ENCODE results near the gene HDHD2.
"Not testable (repeated sequence)": the region's sequence is repeated elsewhere in the genome, so short reads cannot be mapped to it uniquely, and the experiment has no call there.

HDHD2 gene

DNA sequence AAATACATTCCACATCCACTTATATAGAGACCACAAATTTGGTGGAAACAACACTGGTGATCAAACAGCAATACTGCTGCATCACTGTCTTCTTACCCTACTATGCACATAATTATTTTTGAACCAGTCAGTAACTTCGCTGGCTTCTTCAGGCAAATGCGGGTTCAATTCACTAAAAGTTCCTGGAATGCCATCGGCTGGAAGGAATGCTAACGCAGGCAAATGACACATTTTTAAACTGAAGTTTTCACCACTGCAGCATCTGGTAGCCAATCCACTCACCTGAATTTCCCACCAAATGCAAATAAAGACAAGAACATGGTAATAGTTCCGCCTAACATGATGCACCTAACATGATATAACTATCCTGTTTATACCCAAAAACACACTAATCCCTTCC is 10.0 kb upstream of the HDHD2 start:
- Histone ChIP-seq H3K27me3 (no peaks in the 10 kb centered on the region), H3K9me3 (replicated peaks in 1 of 11) (no peaks in the 10 kb centered on the region), H3K27ac (no peak overlapping the region), H3K4me3 (no peak overlapping the region), H3K36me3 (peaks cover 19 to 66% (median 40%) of the 10 kb centered on the region in 11 experiments; a peak in 19 of 22 replicates), H3K4me2 (no peak overlapping the region), H4K20me1 (peaks cover 15 to 81% (median 67%) of the 10 kb centered on the region in 11 experiments; a peak in 18 of 22 replicates), H3K4me1 (peaks cover 0 to 5% (median 0%) of the 10 kb centered on the region in 10 experiments; a peak in 1 of 20 replicates), H3K9ac (no peak overlapping the region)
- TF ChIP-seq Cebpa-rat (IDR thresholded peaks at IDR 0.05), result no peak

- H3K27me3 ChIP-seq; H3K4me3 ChIP-seq; H3K9ac ChIP-seq; H3K27ac ChIP-seq; H3K4me2 ChIP-seq; H3K9me3 ChIP-seq (replicated peaks in 1 of 11); H3K4me1 ChIP-seq: not testable (repeated sequence)
- Histone ChIP-seq H3K36me3 (peaks cover 32 to 76% (median 49%) of the 10 kb centered on the region in 11 experiments), H4K20me1 (peaks cover 7 to 63% (median 50%) of the 10 kb centered on the region in 11 experiments; a peak in 19 of 22 replicates)
Measured at GRCh38 chr18:47158404-47158803, 8.1 kb upstream of the HDHD2 start.

GRCh38 chr18:47151439-47151838 is 1.1 kb upstream of the HDHD2 start:
- Histone ChIP-seq H4K20me1 (peaks cover 0 to 7% (median 0%) of the 10 kb centered on the region in 11 experiments; a peak in 5 of 22 replicates), H3K4me3 (peak overlapping the region in 8 of 10 experiments; percentile 68 to 87 (median 78); a peak in 9 of 20 replicates), H3K9me3 (replicated peaks in 1 of 11) (no peaks in the 10 kb centered on the region), H3K9ac (peak overlapping the region in 7 of 11 experiments; percentile 79 to 90 (median 84); a peak in 8 of 22 replicates), H3K36me3 (peaks cover 20 to 47% (median 27%) of the 10 kb centered on the region in 11 experiments), H3K27ac (peak overlapping the region in 7 of 11 experiments; percentile 73 to 85 (median 80); a peak in 6 of 22 replicates), H3K4me1 (peaks cover 20 to 30% (median 25%) of the 10 kb centered on the region in 10 experiments), H3K4me2 (peak overlapping the region; percentile 87 to 98 (median 92)), H3K27me3 (no peaks in the 10 kb centered on the region)
- TF ChIP-seq Cebpa-rat (IDR thresholded peaks at IDR 0.05), result no peak

GRCh38 chr18:47150824-47151366 is 595 bp upstream of the HDHD2 start:
- no peak for TF ChIP-seq Cebpa-rat (IDR thresholded peaks at IDR 0.05)
- Histone ChIP-seq H3K36me3 (peaks cover 17 to 47% (median 28%) of the 10 kb centered on the region in 11 experiments), H3K4me3 (peak overlapping the region; percentile 68 to 87 (median 78)), H4K20me1 (peaks cover 0 to 12% (median 0%) of the 10 kb centered on the region in 11 experiments; a peak in 7 of 22 replicates), H3K4me1 (peaks cover 20 to 30% (median 25%) of the 10 kb centered on the region in 10 experiments), H3K4me2 (peak overlapping the region; percentile 87 to 98 (median 92)), H3K27me3 (no peaks in the 10 kb centered on the region), H3K9ac (peak overlapping the region; percentile 75 to 90 (median 84)), H3K27ac (peak overlapping the region; percentile 73 to 86 (median 80)), H3K9me3 (replicated peaks in 1 of 11) (0 out of 22 replicates have a peak, but pooled peaks cover 0 to 1% (median 0%) of the 10 kb centered on the region in 11 experiments)

DNA sequence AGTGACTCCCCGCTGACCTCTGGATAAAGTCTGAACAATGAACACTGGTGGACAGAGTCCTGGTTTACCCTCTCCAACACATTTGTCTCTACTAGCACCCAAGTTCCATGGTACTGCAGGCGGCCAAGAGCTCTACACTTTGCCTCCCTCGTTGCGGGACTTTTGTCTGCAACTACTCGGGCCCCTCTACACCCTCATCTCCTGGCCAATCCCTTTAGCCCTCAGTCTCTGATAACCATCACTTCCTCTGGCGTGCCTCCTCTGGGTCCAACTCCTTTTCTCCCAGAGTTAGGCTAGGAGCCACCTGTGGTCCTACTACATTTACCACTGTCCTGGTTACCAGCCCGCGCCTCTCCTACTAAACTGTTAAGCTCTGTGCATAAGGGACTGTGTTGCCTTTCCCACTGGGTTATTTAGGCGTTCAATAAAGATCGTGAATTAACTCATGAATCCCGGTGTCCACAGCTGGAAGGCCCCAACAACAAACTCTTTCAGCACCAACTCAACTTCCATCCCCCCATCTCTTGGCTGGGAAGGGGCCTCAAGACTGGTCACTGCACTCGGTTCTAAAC is 757 bp downstream of the HDHD2 start:
- Histone ChIP-seq H3K9me3 (replicated peaks in 1 of 11) (0 out of 22 replicates have a peak, but pooled peaks cover 0 to 3% (median 0%) of the 10 kb centered on the region in 11 experiments), H4K20me1 (peaks cover 0 to 20% (median 7%) of the 10 kb centered on the region in 11 experiments; a peak in 11 of 22 replicates), H3K4me1 (peaks cover 20 to 30% (median 25%) of the 10 kb centered on the region in 10 experiments), H3K36me3 (peaks cover 12 to 47% (median 20%) of the 10 kb centered on the region in 11 experiments), H3K4me2 (peak overlapping the region; percentile 87 to 98 (median 92)), H3K27ac (peak overlapping the region; percentile 73 to 86 (median 80)), H3K4me3 (peak overlapping the region; percentile 68 to 87 (median 78)), H3K9ac (peak overlapping the region; percentile 75 to 90 (median 84)), H3K27me3 (no peaks in the 10 kb centered on the region)
- no peak for TF ChIP-seq Cebpa-rat (IDR thresholded peaks at IDR 0.05)

- Histone ChIP-seq H3K4me1 (peaks cover 13 to 28% (median 23%) of the 10 kb centered on the region in 10 experiments), H3K36me3 (peaks cover 0 to 44% (median 15%) of the 10 kb centered on the region in 11 experiments; a peak in 16 of 22 replicates), H4K20me1 (peaks cover 0 to 34% (median 13%) of the 10 kb centered on the region in 11 experiments; a peak in 11 of 22 replicates), H3K4me2 (no peak overlapping the region), H3K27ac (no peak overlapping the region), H3K9me3 (replicated peaks in 1 of 11) (0 out of 22 replicates have a peak, but pooled peaks cover 0 to 3% (median 0%) of the 10 kb centered on the region in 11 experiments), H3K4me3 (no peak overlapping the region), H3K27me3 (no peaks in the 10 kb centered on the region), H3K9ac (no peak overlapping the region)
- TF ChIP-seq Cebpa-rat (IDR thresholded peaks at IDR 0.05), result no peak
Measured at GRCh38 chr18:47146206-47146605, 4.1 kb downstream of the HDHD2 start.

DNA sequence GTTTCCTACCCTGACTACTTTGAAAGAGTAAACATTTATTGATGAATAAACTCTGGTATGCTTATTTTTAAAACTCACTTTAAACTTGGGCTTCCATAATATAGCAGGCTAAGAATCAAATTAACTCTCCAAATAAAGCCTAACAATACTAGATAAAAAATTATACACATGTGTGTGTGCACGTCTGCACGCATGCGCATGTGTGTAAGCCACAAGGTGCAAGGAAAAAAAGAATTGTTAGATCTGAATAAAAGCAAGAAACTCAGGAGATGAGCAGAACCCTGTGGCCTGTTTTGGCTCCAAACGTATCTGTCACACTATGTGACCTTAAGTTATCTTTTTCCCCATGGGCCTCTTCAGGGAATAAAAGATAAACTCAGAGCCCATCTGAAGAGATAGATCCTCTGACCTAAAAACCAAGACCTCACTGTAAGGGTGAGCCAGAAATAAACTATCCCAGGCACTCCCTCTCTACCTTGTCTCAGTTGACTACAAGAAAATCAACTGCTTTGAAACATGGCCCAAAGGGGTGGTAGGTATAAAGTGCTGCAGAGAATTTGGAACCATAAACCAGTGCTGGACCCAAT is 6.3 kb downstream of the HDHD2 start:
- Histone ChIP-seq H3K4me3 (no peak overlapping the region), H3K9me3 (replicated peaks in 1 of 11) (peaks cover 0 to 3% (median 0%) of the 10 kb centered on the region in 11 experiments; a peak in 3 of 22 replicates), H3K27me3 (no peaks in the 10 kb centered on the region), H3K36me3 (peaks cover 8 to 61% (median 20%) of the 10 kb centered on the region in 11 experiments; a peak in 19 of 22 replicates), H4K20me1 (peaks cover 0 to 46% (median 13%) of the 10 kb centered on the region in 11 experiments; a peak in 11 of 22 replicates), H3K4me1 (peaks cover 0 to 13% (median 7%) of the 10 kb centered on the region in 10 experiments; a peak in 13 of 20 replicates), H3K9ac (no peak overlapping the region), H3K27ac (no peak overlapping the region), H3K4me2 (peak overlapping the region in 4 of 11 experiments; percentile 5 to 32 (median 18); a peak in 7 of 22 replicates)
- no peak for TF ChIP-seq Cebpa-rat (IDR thresholded peaks at IDR 0.05)

DNA sequence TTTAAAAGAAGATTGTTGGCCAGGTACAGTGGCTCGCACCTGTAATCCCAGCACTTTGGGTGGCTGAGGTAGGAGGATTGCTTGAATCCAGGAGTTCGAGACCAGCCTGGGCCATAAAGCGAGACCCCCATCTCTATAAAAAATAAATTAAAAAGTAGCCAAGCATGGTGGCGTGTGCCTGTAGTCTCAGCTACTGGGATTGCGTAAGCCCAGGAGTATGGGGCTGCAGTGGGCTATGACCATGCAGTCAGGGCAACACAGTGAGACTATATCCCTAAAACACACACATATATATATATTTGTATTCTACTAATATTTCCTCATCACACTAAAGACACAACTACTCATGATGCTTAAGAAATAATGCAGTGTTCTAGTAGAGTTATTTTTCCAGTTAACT is 7.1 kb downstream of the HDHD2 start:
- Histone ChIP-seq H4K20me1 (peaks cover 0 to 51% (median 17%) of the 10 kb centered on the region in 11 experiments; a peak in 12 of 22 replicates), H3K27ac (no peak overlapping the region), H3K36me3 (peaks cover 10 to 66% (median 23%) of the 10 kb centered on the region in 11 experiments; a peak in 19 of 22 replicates), H3K27me3 (no peaks in the 10 kb centered on the region), H3K9ac (no peak overlapping the region), H3K4me3 (no peak overlapping the region), H3K9me3 (replicated peaks in 1 of 11) (peaks cover 0 to 3% (median 0%) of the 10 kb centered on the region in 11 experiments; a peak in 3 of 22 replicates), H3K4me2 (no peak overlapping the region), H3K4me1 (peaks cover 0 to 8% (median 5%) of the 10 kb centered on the region in 10 experiments; a peak in 8 of 20 replicates)
- peak in 1 of 11 experiments; percentile 25; a peak in 2 of 22 replicates for TF ChIP-seq Cebpa-rat (IDR thresholded peaks at IDR 0.05)
